Coronary artery (tissue), 2 donors: ENCODE measurements around the gene XIRP2.
"Not testable (repeated sequence)": the region's sequence is repeated elsewhere in the genome, so short reads cannot be mapped to it uniquely, and the experiment has no call there.

Experiments
- DNase-seq: peaks from one replicate; pipeline ENCODE4 v3.0.0-alpha.2; 2017; ENCODE audit warnings: low spot score
- H3K27ac ChIP-seq, 2 donors: fragments of 200-600 bp; sonication (generic); one replicate each; pipeline ENCODE4 v1.5.1; 2016 to 2019
- H3K4me3 ChIP-seq: fragments of 200-600 bp; sonication (generic); 2 replicates; pipeline ENCODE4 v1.5.1; 2016; ENCODE audit warnings: mild to moderate bottlenecking, moderate library complexity
- TF ChIP-seq, protein P1 (sequence below): fragments of 200-600 bp; sonication (generic); IDR thresholded peaks from one replicate; pipeline ENCODE4 v1.5.1; 2019; ENCODE audit warnings: antibody characterized with exemption

The XIRP2 gene

GRCh38 chr2:167057446-167057845, 169.2 kb downstream of the XIRP2 start:
- DNase-seq: no peak
- Histone ChIP-seq H3K4me3 (no peak overlapping the region), H3K27ac (no peak overlapping the region)
- TF ChIP-seq, protein P1, sequence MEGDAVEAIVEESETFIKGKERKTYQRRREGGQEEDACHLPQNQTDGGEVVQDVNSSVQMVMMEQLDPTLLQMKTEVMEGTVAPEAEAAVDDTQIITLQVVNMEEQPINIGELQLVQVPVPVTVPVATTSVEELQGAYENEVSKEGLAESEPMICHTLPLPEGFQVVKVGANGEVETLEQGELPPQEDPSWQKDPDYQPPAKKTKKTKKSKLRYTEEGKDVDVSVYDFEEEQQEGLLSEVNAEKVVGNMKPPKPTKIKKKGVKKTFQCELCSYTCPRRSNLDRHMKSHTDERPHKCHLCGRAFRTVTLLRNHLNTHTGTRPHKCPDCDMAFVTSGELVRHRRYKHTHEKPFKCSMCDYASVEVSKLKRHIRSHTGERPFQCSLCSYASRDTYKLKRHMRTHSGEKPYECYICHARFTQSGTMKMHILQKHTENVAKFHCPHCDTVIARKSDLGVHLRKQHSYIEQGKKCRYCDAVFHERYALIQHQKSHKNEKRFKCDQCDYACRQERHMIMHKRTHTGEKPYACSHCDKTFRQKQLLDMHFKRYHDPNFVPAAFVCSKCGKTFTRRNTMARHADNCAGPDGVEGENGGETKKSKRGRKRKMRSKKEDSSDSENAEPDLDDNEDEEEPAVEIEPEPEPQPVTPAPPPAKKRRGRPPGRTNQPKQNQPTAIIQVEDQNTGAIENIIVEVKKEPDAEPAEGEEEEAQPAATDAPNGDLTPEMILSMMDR: no peak

DNA sequence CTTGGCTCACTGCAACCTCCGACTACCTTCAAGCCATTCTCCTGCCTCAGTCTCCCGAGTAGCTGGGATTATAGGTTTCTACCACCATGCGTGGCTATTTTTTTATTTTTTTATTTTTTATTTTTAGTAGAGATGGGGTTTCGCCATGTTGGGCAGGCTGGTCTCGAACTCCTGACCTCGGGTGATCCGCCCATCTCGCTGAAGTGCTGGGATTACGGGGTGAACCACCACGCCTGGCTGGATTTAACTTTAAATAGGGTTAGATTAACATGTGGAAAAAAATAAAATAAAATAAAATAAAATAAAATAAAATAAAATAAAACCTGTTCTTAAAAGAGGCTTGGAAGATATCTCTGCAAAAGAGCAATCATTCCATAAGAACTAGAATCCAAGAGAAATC, 170.9 kb downstream of the XIRP2 start:
- Histone ChIP-seq H3K4me3 (no peak overlapping the region), H3K27ac (no peak overlapping the region)
- DNase-seq: no peak
- TF ChIP-seq, protein P1: no peak

DNA sequence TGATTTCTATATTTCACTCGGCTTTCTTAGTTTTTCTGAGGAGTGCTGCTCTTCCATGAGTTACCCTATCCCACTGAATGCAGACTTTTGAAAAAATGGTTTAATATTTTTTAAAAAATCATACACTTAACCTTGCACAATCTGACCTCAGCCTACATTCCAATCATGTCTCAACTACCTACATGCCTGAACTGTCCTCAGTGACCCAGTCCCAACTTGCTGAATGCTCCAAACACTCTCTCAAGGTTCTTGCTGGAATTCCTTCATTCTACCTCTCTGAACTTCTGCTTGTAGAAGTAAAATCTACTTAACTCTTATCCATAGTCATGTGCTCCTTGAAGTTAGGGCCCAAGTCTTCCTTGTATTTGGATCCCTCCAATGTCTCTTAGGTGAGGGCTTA, 181.6 kb downstream of the XIRP2 start:
- H3K4me3 ChIP-seq: no peak overlapping the region
- DNase-seq: no peak
- TF ChIP-seq, protein P1: no peak
- no peak overlapping the region for H3K27ac ChIP-seq

DNA sequence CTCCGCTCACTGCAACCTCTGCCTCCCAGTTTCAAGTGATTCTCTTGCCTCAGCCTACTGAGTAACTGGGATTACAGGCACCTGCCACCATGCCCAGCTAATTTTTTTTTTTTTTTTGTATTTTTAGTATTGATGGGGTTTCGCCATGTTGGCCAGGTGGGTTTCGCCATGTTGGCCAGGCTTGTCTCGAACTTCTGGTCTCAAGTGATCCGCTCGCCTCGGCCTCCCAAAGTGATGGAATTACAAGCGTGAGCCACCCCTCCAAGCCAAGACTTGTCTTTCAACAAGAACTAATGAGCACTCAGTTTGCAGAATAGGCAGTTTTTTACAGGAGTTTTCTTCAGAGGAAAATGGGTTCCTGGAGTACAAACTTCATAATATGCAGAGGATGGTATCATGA, 187.4 kb downstream of the XIRP2 start:
- H3K27ac ChIP-seq, DNase-seq, H3K4me3 ChIP-seq: not testable (repeated sequence)

- DNase-seq, H3K27ac ChIP-seq, H3K4me3 ChIP-seq: not testable (repeated sequence)
Measured at GRCh38 chr2:167098931-167099330, 210.7 kb downstream of the XIRP2 start.

DNA sequence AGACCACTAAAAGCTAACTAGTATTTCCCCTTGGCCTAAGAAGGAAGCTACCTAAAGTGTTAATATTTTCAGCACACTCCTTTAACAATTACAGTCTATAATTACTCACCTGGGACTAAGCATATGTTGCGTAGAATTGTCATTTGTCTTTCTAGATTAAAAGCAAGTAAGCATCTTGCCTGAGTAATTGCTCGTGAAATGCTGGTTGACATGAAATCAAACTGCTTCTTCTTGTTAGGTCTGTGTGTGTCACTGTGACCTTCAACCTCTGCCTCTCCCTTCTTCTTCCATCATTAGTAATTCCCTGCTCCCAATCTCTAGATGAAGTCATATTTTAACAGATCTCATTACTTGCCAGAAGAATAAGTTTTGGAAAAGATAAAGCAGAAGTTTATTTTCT, 212.2 kb downstream of the XIRP2 start:
- H3K27ac ChIP-seq: no peak overlapping the region
- H3K4me3 ChIP-seq: no peak overlapping the region
- DNase-seq: no peak
- TF ChIP-seq, protein P1: no peak

DNA sequence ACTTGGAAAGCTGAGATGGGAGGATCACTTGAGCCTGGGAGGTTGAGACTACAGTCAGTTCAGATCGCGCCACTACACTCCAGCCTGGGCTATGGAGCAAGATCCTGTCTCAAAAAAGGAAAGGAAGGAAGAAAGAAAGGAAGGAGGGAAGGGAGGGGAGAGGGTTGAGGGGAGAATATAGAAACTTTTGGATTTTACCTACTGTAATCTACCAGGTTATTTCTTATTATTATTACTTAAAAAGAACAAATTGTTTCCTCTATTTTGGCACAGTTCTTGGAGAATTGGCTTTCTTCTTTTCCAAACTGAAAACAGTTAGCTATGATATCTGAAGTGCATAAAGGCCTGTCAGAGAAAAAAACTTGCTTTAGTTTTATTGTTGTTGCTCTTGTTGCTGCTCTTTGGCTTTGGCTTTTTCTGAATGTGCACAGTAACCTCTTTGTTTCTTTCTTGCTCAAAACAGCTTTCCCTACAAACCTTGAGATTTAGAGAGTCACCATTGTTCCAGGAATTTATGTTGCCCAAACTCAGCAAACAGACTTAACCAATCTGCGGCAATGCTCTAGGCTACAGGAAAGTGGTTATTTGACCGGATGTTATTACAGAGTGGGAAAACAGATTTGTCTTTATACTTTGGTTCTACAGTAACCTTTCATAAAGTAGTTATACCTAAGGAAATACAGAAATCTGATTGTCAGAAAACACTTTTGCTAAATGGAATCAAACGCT, 214.9 kb downstream of the XIRP2 start:
- no peak for DNase-seq
- no peak overlapping the region for H3K27ac ChIP-seq
- no peak overlapping the region for H3K4me3 ChIP-seq
- TF ChIP-seq, protein P1: no peak

DNA sequence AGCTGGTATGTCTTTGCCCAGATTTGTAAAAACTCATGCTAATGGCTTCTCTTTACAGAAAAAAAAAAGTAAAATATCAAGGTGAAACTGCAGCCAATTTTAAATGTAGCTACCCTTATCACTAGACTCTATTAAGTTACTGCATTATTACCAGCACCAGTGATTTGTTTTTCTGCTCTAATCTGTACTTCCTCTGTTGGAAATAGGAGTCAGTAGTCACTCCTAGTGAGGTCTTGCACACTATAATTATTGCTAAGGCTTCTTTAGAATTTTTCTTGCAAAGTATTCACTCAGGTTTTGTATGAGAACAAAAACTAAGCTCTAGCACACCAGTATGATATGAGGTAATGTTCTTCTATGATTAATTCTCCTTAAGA, 215.5 kb downstream of the XIRP2 start:
- H3K27ac ChIP-seq: no peak overlapping the region
- H3K4me3 ChIP-seq: no peak overlapping the region
- no peak for DNase-seq
- TF ChIP-seq, protein P1: no peak
